Natural killer cell (primary cell): ENCODE results near the gene NR1I2. TPM values are rescaled to one million over a fixed set of nuclear protein-coding genes. Genes with fewer than 3 reads are reported as not detected.

ENCODE experiments used
- ATAC-seq, 3 donors: fragments of 150-1000 bp in 2 of 3; fragments of 200-7000 bp in 1 of 3; cut with Tn5 transposase; 1 replicate in 1 of 3; 2 replicates in 2 of 3; pipeline ENCODE4 v1.10.0; 2021; ENCODE audit warnings: mild to moderate bottlenecking in 2 of 3, moderate library complexity in 2 of 3
- DNase-seq, 2 donors: peaks; one replicate each; pipeline versions ENCODE4 v3.0.0 to v3.0.0-alpha.2; 2013 to 2021; ENCODE audit warnings: mixed read lengths in 1 of 2
- H3K27ac ChIP-seq: one replicate; pipeline ENCODE4 v1.5.1; 2013; ENCODE audit warnings: mild to moderate bottlenecking, low read length
- H3K27me3 ChIP-seq: one replicate; pipeline ENCODE4 v1.6.1; 2013; ENCODE audit warnings: low read length; ENCODE audit not compliant: control insufficient read depth, insufficient read depth
- H3K36me3 ChIP-seq: one replicate; pipeline ENCODE4 v1.6.1; 2013; ENCODE audit warnings: low read length; ENCODE audit not compliant: control insufficient read depth, insufficient read depth
- H3K4me1 ChIP-seq: one replicate; pipeline ENCODE4 v1.6.1; 2013; ENCODE audit warnings: low read length; ENCODE audit not compliant: control insufficient read depth, insufficient read depth
- H3K4me3 ChIP-seq: one replicate; pipeline ENCODE4 v1.5.1; 2013; ENCODE audit warnings: low read length
- H3K9me3 ChIP-seq: one replicate; pipeline ENCODE4 v1.6.1; 2013; ENCODE audit warnings: low read length; ENCODE audit not compliant: control insufficient read depth, insufficient read depth
- H3K27ac Mint-ChIP-seq, 2 donors: one replicate each; pipeline ENCODE4 v1.8.0; 2022; ENCODE audit warnings: mild to moderate bottlenecking in 2 of 2, mixed read lengths in 2 of 2, moderate library complexity in 1 of 2
- H3K27me3 Mint-ChIP-seq, 2 donors: one replicate each; pipeline ENCODE4 v1.8.0; 2022; ENCODE audit warnings: low read depth in 2 of 2, mixed read lengths in 2 of 2
- H3K36me3 Mint-ChIP-seq: one replicate; pipeline ENCODE4 v1.8.0; 2022; ENCODE audit warnings: mixed read lengths
- H3K4me1 Mint-ChIP-seq, 2 donors: one replicate each; pipeline ENCODE4 v1.8.0; 2022; ENCODE audit warnings: mixed read lengths in 2 of 2
- H3K4me3 Mint-ChIP-seq: one replicate; pipeline ENCODE4 v1.8.0; 2022; ENCODE audit warnings: mild to moderate bottlenecking, moderate library complexity, mixed read lengths
- H3K9me3 Mint-ChIP-seq, 2 donors: one replicate each; pipeline ENCODE4 v1.8.0; 2022; ENCODE audit warnings: mixed read lengths in 2 of 2
- CTCF ChIP-seq: fragments of 200-600 bp; IDR thresholded peaks from one replicate; pipeline ENCODE4 v1.8.0; 2022; ENCODE audit warnings: antibody characterized with exemption
- WGBS: methylation state at CpG from one replicate; pipeline ENCODE4 v1.1.7; 2013; ENCODE audit warnings: missing lambda C conversion rate; ENCODE audit not compliant: insufficient coverage; 5-methylcytosine and 5-hydroxymethylcytosine counted together
- intact Hi-C: fragments of 100-400 bp; cut with micrococcal nuclease; formaldehyde crosslinking; loops from one replicate; pipeline ENCODE4 v1.14.2; 2022
- total RNA-seq, 4 donors: library from RNA; stranded (reverse); fragments of 120-200 nt in 1 of 4; gene quantifications; one replicate each; pipeline versions ENCODE4 v1.2.3 to v1.2.4, GENCODE V29; 2013 to 2022

The NR1I2 gene
- total RNA-seq, 3 donors from 2014 or later (not counting 1 experiment from before 2014, with no cell fraction given) = 0.13 to 0.25 (median 0.16) TPM

- no peak for TF ChIP-seq CTCF
- no peak for ATAC-seq
- Histone ChIP-seq H3K9me3 (no peaks in the 10 kb centered on the region), H3K4me3 (no peak overlapping the region), H3K27me3 (no peaks in the 10 kb centered on the region), H3K36me3 (no peaks in the 10 kb centered on the region), H3K27ac (no peak overlapping the region), H3K4me1 (no peaks in the 10 kb centered on the region)
- no peaks in the 10 kb centered on the region for H3K36me3 Mint-ChIP-seq
- H3K9me3 Mint-ChIP-seq = peaks cover 4% of the 10 kb centered on the region in 2 donors
- H3K27me3 Mint-ChIP-seq = peaks cover 13 to 19% of the 10 kb centered on the region in 2 donors
- intact Hi-C loops = no loop called here
- DNase-seq = no peak
- 71% methylated on average over 2 of the region's 2 CpGs for WGBS
- no peak overlapping the region for H3K4me3 Mint-ChIP-seq
- no peaks in the 10 kb centered on the region for H3K4me1 Mint-ChIP-seq
- no peak overlapping the region for H3K27ac Mint-ChIP-seq
Measured at GRCh38 chr3:119774444-119774843, 7.5 kb upstream of the NR1I2 start.

DNA sequence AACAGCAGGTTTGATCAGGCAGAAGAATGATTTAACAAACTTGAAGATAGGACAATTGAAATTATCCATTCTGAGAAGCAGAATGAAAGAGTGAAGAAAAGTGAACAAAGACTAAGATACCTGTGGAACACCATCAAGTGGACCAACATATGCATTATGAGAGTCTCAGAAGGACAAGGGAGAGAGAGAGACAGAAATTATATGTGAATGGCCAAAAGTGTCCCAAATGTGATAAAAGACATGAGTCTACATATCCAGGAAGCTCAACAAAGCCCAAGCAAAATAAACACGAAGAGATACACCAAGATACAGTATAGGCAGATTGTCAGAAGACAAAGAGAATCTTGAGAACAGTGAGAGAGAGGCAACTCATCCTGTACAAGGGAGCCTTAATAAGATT is 5.6 kb upstream of the NR1I2 start:
- no peak overlapping the region for H3K4me3 Mint-ChIP-seq

DNA sequence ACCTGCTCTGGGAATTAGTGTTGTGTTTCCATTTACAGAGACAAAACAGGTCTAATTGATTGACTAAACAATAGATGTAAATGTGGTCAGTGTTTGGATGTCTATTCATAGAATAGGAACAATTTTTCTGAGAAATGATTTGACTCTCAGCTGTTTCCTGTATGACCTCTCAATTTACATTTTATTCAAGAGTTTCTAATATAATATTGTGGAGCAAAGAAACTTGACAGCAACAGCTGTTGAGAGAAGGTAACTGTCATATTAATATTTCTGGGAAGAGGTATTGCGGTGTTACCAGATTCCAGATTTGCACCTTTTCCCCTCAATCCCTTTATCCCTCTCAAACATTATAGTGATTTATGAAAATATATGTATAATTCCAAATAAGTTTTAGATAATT is 3.7 kb upstream of the NR1I2 start:
- H3K36me3 Mint-ChIP-seq = no peaks in the 10 kb centered on the region
- no CpG with 5 or more reads among the region's 1 CpG for WGBS

More for the DNA sequence above, 5.6 kb upstream of the NR1I2 start:
- Histone ChIP-seq H3K9me3 (no peaks in the 10 kb centered on the region), H3K4me1 (no peaks in the 10 kb centered on the region), H3K27ac (no peak overlapping the region), H3K4me3 (no peak overlapping the region), H3K27me3 (no peaks in the 10 kb centered on the region), H3K36me3 (no peaks in the 10 kb centered on the region)
- DNase-seq = no peak
- Mint-ChIP-seq H3K27me3 (peaks cover 12 to 19% of the 10 kb centered on the region in 2 donors), H3K9me3 (peaks cover 4% of the 10 kb centered on the region in 2 donors), H3K27ac (no peak overlapping the region), H3K36me3 (no peaks in the 10 kb centered on the region), H3K4me1 (no peaks in the 10 kb centered on the region)
- intact Hi-C loops = no loop called here
- 83% methylated on average over 1 of the region's 1 CpG for WGBS
- TF ChIP-seq CTCF = no peak
- no peak for ATAC-seq

More for the DNA sequence above, 3.7 kb upstream of the NR1I2 start:
- Histone ChIP-seq H3K4me3 (no peak overlapping the region), H3K4me1 (no peaks in the 10 kb centered on the region), H3K27me3 (no peaks in the 10 kb centered on the region), H3K27ac (no peak overlapping the region), H3K9me3 (no peaks in the 10 kb centered on the region), H3K36me3 (no peaks in the 10 kb centered on the region)
- DNase-seq = no peak
- H3K4me3 Mint-ChIP-seq = no peak overlapping the region
- no peak overlapping the region for H3K27ac Mint-ChIP-seq
- H3K9me3 Mint-ChIP-seq = peaks cover 4% of the 10 kb centered on the region in 2 donors
- no peaks in the 10 kb centered on the region for H3K4me1 Mint-ChIP-seq
- intact Hi-C loops = no loop called here
- TF ChIP-seq CTCF = no peak
- H3K27me3 Mint-ChIP-seq = peaks cover 5 to 17% of the 10 kb centered on the region in 2 donors
- no peak for ATAC-seq
